HepG2 (cell line): ENCODE data around the gene TRABD. TPM values are rescaled to one million over a fixed set of nuclear protein-coding genes. Genes with fewer than 3 reads are reported as not detected.

Experiments used
- AKAP8 ChIP-seq: sonication (generic); formaldehyde crosslinking; IDR thresholded peaks from 2 replicates; pipeline ENCODE4 v1.5.1; 2020; ENCODE audit warnings: mild to moderate bottlenecking, missing genetic modification reagents
- ATM ChIP-seq: fragments of 450-650 bp; IDR thresholded peaks from 2 replicates; pipeline ENCODE4 v1.7.1; 2017; ENCODE audit warnings: mild to moderate bottlenecking, borderline replicate concordance
- ELF1 ChIP-seq: sonication (generic); formaldehyde crosslinking; IDR thresholded peaks from 2 replicates; pipeline ENCODE4 v1.4.0; 2020; ENCODE audit warnings: missing genetic modification reagents
- HDAC1 ChIP-seq: sonication (generic); formaldehyde crosslinking; IDR thresholded peaks from 2 replicates; pipeline ENCODE4 v1.5.1; 2020; ENCODE audit warnings: mild to moderate bottlenecking, missing genetic modification reagents
- IKZF1 ChIP-seq: fragments of 450-650 bp; IDR thresholded peaks from 2 replicates; pipeline ENCODE4 v1.7.1; 2016
- MED13 ChIP-seq: sonication (generic); formaldehyde crosslinking; IDR thresholded peaks from 2 replicates; pipeline ENCODE4 v1.5.0; 2020; ENCODE audit warnings: missing genetic modification reagents
- NCOA2 ChIP-seq: sonication (generic); formaldehyde crosslinking; IDR thresholded peaks from 2 replicates; pipeline ENCODE4 v1.8.0; 2022; ENCODE audit warnings: inconsistent platforms
- RARG ChIP-seq: sonication (generic); formaldehyde crosslinking; IDR thresholded peaks from 2 replicates; pipeline ENCODE4 v1.4.0; 2020; ENCODE audit warnings: low read depth, mild to moderate bottlenecking, missing genetic modification reagents
- SIN3A ChIP-seq: IDR thresholded peaks from 2 replicates; pipeline ENCODE4 v1.6.1; 2011; ENCODE audit warnings: low read depth, mild to moderate bottlenecking, control low read depth, low read length, borderline replicate concordance
- ZKSCAN8 ChIP-seq: IDR thresholded peaks from 2 replicates; pipeline ENCODE4 v1.6.1; 2016; ENCODE audit warnings: borderline replicate concordance, missing genetic modification reagents, missing compliant biosample characterization
- ZNF12 ChIP-seq: sonication (generic); formaldehyde crosslinking; IDR thresholded peaks from 2 replicates; pipeline ENCODE4 v1.5.0; 2020; ENCODE audit warnings: missing genetic modification reagents
- ZNF143 ChIP-seq: sonication (generic); formaldehyde crosslinking; IDR thresholded peaks from 2 replicates; pipeline ENCODE4 v1.4.0; 2020; ENCODE audit warnings: missing genetic modification reagents
- ZNF232 ChIP-seq: sonication (generic); formaldehyde crosslinking; IDR thresholded peaks from 2 replicates; pipeline ENCODE4 v1.4.0; 2020; ENCODE audit warnings: missing genetic modification reagents, borderline replicate concordance
- ZNF251 ChIP-seq: sonication (generic); formaldehyde crosslinking; IDR thresholded peaks from 2 replicates; pipeline ENCODE4 v1.9.0; 2021; ENCODE audit warnings: mild to moderate bottlenecking, missing genetic modification reagents
- ZNF468 ChIP-seq: sonication (generic); formaldehyde crosslinking; IDR thresholded peaks from 2 replicates; pipeline ENCODE4 v1.8.0; 2022; ENCODE audit warnings: mild to moderate bottlenecking, moderate library complexity, missing genetic modification reagents
- ZNF501 ChIP-seq: sonication (generic); formaldehyde crosslinking; IDR thresholded peaks from 2 replicates; pipeline ENCODE4 v1.5.1; 2020; ENCODE audit warnings: mild to moderate bottlenecking, moderate library complexity, missing genetic modification reagents
- ZNF749 ChIP-seq: sonication (generic); formaldehyde crosslinking; IDR thresholded peaks from 2 replicates; pipeline ENCODE4 v1.8.0; 2022; ENCODE audit warnings: mild to moderate bottlenecking, missing genetic modification reagents, moderate library complexity, borderline replicate concordance
- ZNF788 ChIP-seq: sonication (generic); formaldehyde crosslinking; IDR thresholded peaks from 2 replicates; pipeline ENCODE4 v1.5.0; 2020; ENCODE audit warnings: mild to moderate bottlenecking, missing genetic modification reagents, borderline replicate concordance
- polyA plus RNA-seq, 8 experiments: library from polyadenylated mRNA; depleted of rRNA in 3 of 8; stranded (reverse) in 7 of 8; unstranded in 1 of 8; fragments of >200 nt; fragmentation: Illumina TruSeq in 4 of 8; extraction: Trizol in 4 of 8; gene quantifications; 2 replicates each; pipeline versions ENCODE4 v1.2.1 to v1.2.3, GENCODE V29; 2011 to 2016; ENCODE audit warnings: low read depth in 4 of 8, missing spikeins in 1 of 8, mixed read lengths in 1 of 8; ENCODE audit not compliant: insufficient read depth in 1 of 8
- total RNA-seq, 5 experiments: library from RNA; depleted of rRNA; stranded (reverse); fragments of >200 nt; fragmentation: Illumina TruSeq; extraction: Trizol; gene quantifications; 2 replicates each; pipeline ENCODE4 v1.2.3, GENCODE V29; 2016; ENCODE audit warnings: low read depth in 1 of 5
- TF ChIP-seq, protein P1 (sequence below): sonication (generic); formaldehyde crosslinking; IDR thresholded peaks from 2 replicates; pipeline ENCODE4 v1.5.1; 2020; ENCODE audit warnings: missing genetic modification reagents, mild to moderate bottlenecking, borderline replicate concordance
- TF ChIP-seq, protein P2 (sequence below): sonication (generic); formaldehyde crosslinking; IDR thresholded peaks from 2 replicates; pipeline ENCODE4 v1.4.0; 2020; ENCODE audit warnings: missing genetic modification reagents
- TF ChIP-seq, protein P3 (sequence below): sonication (generic); formaldehyde crosslinking; IDR thresholded peaks from 2 replicates; pipeline ENCODE4 v1.5.1; 2020; ENCODE audit warnings: missing genetic modification reagents, mild to moderate bottlenecking, borderline replicate concordance
- TF ChIP-seq, protein P4 (sequence below): sonication (generic); formaldehyde crosslinking; IDR thresholded peaks from 2 replicates; pipeline ENCODE4 v1.5.1; 2020; ENCODE audit warnings: mild to moderate bottlenecking, missing genetic modification reagents, borderline replicate concordance

Gene TRABD
- total and polyA plus RNA-seq, 2 of the 13 experiments (the other 11 are each of a cell fraction or from before 2014, with no cell fraction given) = 21.5 to 28.9 TPM

DNA sequence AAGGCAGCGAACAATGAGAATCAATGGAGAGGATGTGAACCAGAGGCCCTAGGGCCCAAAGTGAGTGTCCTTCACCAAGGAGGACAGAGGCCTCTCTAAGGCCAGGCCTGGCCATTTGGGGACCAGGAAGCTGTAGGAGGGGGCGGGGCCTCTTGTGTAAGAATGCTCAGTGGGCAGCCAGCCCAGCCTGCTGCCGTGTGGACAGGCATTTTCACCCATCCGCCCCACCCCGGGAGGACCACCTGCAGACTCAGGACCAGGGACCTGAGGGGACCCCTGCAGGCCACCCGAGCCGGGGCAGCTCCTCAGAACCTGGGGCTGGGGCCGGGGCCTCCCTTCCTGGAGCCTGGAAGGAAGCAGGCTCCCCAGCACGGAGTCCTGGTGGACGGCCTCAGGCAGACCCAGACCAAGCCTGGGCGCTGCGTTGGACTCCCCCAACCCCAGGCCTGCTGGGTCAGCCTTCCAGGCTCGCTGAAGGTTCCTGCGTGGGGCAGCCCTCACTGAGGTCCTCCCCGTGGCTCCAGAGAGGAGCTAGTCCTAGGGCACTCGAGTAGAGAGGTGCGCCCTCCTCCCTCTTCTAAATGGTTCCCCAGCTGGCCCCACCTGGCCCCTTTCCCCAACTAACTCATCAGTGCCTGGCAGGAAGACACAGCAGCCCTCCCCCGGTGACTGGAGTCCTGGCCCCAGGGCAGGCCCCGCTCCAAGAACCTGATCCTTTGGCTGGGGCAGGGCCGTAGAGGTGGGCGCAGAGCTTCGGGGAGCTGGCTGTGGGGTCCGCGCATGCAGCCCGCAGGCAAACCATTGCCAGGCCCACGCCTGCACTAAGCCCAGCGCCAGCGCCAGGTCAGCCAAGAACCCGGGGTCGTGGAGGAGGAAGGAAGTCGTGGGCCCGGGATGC, 1.5 kb upstream of the TRABD start (continued):
- TF ChIP-seq HDAC1 (no peak), ZNF12 (CRISPR knock-in tag) (no peak), RARG (CRISPR knock-in tag) (no peak), ATM (no peak), ELF1 (peak; percentile 72; the same call in 1 of the 2 replicates), ZNF468 (CRISPR knock-in tag) (no peak), ZNF232 (no peak), SIN3A (no peak), ZNF749 (no peak), MED13 (no peak), ZNF788 (CRISPR knock-in tag) (no peak), ZNF501 (CRISPR knock-in tag) (no peak), IKZF1 (no peak), AKAP8 (CRISPR knock-in tag) (no peak), ZNF251 (CRISPR knock-in tag) (no peak), NCOA2 (CRISPR knock-in tag) (no peak), ZNF143 (CRISPR knock-in tag) (peak; percentile 18; the same call in 1 of the 2 replicates), ZKSCAN8 (CRISPR knock-in tag) (no peak)
- TF ChIP-seq, protein P1, sequence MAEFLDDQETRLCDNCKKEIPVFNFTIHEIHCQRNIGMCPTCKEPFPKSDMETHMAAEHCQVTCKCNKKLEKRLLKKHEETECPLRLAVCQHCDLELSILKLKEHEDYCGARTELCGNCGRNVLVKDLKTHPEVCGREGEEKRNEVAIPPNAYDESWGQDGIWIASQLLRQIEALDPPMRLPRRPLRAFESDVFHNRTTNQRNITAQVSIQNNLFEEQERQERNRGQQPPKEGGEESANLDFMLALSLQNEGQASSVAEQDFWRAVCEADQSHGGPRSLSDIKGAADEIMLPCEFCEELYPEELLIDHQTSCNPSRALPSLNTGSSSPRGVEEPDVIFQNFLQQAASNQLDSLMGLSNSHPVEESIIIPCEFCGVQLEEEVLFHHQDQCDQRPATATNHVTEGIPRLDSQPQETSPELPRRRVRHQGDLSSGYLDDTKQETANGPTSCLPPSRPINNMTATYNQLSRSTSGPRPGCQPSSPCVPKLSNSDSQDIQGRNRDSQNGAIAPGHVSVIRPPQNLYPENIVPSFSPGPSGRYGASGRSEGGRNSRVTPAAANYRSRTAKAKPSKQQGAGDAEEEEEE (CRISPR knock-in tag) = no peak
- TF ChIP-seq, protein P2, sequence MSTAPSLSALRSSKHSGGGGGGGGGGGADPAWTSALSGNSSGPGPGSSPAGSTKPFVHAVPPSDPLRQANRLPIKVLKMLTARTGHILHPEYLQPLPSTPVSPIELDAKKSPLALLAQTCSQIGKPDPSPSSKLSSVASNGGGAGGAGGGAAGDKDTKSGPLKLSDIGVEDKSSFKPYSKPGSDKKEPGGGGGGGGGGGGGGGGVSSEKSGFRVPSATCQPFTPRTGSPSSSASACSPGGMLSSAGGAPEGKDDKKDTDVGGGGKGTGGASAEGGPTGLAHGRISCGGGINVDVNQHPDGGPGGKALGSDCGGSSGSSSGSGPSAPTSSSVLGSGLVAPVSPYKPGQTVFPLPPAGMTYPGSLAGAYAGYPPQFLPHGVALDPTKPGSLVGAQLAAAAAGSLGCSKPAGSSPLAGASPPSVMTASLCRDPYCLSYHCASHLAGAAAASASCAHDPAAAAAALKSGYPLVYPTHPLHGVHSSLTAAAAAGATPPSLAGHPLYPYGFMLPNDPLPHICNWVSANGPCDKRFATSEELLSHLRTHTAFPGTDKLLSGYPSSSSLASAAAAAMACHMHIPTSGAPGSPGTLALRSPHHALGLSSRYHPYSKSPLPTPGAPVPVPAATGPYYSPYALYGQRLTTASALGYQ (CRISPR knock-in tag) = no peak
- TF ChIP-seq, protein P3, sequence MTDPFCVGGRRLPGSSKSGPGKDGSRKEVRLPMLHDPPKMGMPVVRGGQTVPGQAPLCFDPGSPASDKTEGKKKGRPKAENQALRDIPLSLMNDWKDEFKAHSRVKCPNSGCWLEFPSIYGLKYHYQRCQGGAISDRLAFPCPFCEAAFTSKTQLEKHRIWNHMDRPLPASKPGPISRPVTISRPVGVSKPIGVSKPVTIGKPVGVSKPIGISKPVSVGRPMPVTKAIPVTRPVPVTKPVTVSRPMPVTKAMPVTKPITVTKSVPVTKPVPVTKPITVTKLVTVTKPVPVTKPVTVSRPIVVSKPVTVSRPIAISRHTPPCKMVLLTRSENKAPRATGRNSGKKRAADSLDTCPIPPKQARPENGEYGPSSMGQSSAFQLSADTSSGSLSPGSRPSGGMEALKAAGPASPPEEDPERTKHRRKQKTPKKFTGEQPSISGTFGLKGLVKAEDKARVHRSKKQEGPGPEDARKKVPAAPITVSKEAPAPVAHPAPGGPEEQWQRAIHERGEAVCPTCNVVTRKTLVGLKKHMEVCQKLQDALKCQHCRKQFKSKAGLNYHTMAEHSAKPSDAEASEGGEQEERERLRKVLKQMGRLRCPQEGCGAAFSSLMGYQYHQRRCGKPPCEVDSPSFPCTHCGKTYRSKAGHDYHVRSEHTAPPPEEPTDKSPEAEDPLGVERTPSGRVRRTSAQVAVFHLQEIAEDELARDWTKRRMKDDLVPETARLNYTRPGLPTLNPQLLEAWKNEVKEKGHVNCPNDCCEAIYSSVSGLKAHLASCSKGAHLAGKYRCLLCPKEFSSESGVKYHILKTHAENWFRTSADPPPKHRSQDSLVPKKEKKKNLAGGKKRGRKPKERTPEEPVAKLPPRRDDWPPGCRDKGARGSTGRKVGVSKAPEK = no peak
- TF ChIP-seq, protein P4, sequence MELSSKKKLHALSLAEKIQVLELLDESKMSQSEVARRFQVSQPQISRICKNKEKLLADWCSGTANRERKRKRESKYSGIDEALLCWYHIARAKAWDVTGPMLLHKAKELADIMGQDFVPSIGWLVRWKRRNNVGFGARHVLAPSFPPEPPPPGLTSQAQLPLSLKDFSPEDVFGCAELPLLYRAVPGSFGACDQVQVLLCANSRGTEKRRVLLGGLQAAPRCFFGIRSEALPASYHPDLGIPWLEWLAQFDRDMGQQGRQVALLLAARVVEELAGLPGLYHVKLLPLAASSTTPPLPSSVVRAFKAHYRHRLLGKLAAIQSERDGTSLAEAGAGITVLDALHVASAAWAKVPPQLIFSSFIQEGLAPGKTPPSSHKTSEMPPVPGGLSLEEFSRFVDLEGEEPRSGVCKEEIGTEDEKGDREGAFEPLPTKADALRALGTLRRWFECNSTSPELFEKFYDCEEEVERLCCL = no peak
